Endothelial cell of umbilical vein (primary cell): ENCODE results near the gene RPL23. TPM values are rescaled to one million over a fixed set of nuclear protein-coding genes. Genes with fewer than 3 reads are reported as not detected.

Experiments used
- BruUV-seq: library from RNA; stranded (reverse); fragments of 400-500 nt; replicated peaks from 2 replicates; lab custom pipeline; 2021; lab: Mats Ljungman, UMichigan
- CTCF ChIA-PET: fragments of 300-600, 350-600 bp; sonication (Branson Sonifier 250); formaldehyde crosslinking; loops from one replicate; lab custom pipeline; 2021; ENCODE audit warnings: antibody characterized with exemption, inconsistent platforms; lab: Charles Lee
- POLR2A ChIA-PET: fragments of 300-600, 350-600 bp; sonication (Branson Sonifier 250); formaldehyde crosslinking; loops from one replicate; lab custom pipeline; 2021; ENCODE audit warnings: antibody characterized with exemption, inconsistent platforms; lab: Charles Lee
- DNase-seq: peaks from one replicate; pipeline ENCODE4 v3.0.0-alpha.2; 2011; ENCODE audit warnings: low read depth, low spot score
- FAIRE-seq: peaks from 2 replicates; lab custom pipeline; 2011; peaks lifted over from hg19 to GRCh38; lab: Jason Lieb, UNC
- H2AFZ ChIP-seq: 2 replicates; pipeline ENCODE4 v1.6.0; 2012; ENCODE audit warnings: low read depth, low read length, control low read depth, inconsistent platforms
- H3K27ac ChIP-seq: 2 replicates; pipeline ENCODE4 v1.5.1; 2011; ENCODE audit warnings: low read depth, mild to moderate bottlenecking, control low read depth, low read length, moderate library complexity; ENCODE audit not compliant: insufficient read depth
- H3K27me3 ChIP-seq, 2 experiments: 2 replicates each; pipeline versions ENCODE4 v1.6.0 to v1.6.1; 2011; ENCODE audit warnings: low read length in 2 of 2, mixed read lengths in 1 of 2; ENCODE audit not compliant: control insufficient read depth in 2 of 2, insufficient read depth in 2 of 2
- H3K36me3 ChIP-seq, 2 experiments: 2 replicates in 1 of 2; 3 replicates in 1 of 2; pipeline ENCODE4 v1.5.1; 2011; ENCODE audit warnings: low read length in 2 of 2, mild to moderate bottlenecking in 1 of 2, moderate library complexity in 1 of 2; ENCODE audit not compliant: control insufficient read depth in 2 of 2, insufficient read depth in 2 of 2; ENCODE audit errors: extremely low read depth in 1 of 2
- H3K4me1 ChIP-seq: 3 replicates; pipeline ENCODE4 v1.5.1; 2011; ENCODE audit warnings: mild to moderate bottlenecking, low read length; ENCODE audit not compliant: control insufficient read depth, insufficient read depth; ENCODE audit errors: extremely low read depth
- H3K4me2 ChIP-seq: 2 replicates; pipeline ENCODE4 v1.6.1; 2011; ENCODE audit warnings: low read length, control low read depth, mixed read lengths; ENCODE audit not compliant: insufficient read depth
- H3K4me3 ChIP-seq, 3 experiments: fragments of 200-600 bp in 1 of 3; sonication (generic), shearing (Covaris generic) in 1 of 3; replicated peaks in 1 of 3; 2 replicates each; pipeline ENCODE4 v1.5.1; 2011 to 2016; ENCODE audit warnings: control low read depth in 3 of 3, low read length in 3 of 3, mild to moderate bottlenecking in 2 of 3, inconsistent platforms in 1 of 3, low read depth in 1 of 3, moderate library complexity in 1 of 3; ENCODE audit not compliant: insufficient read depth in 1 of 3
- H3K79me2 ChIP-seq: 2 replicates; pipeline ENCODE4 v1.6.0; 2012; ENCODE audit warnings: low read length, inconsistent platforms; ENCODE audit not compliant: control insufficient read depth, insufficient read depth
- H3K9ac ChIP-seq: replicated peaks from 2 replicates; pipeline ENCODE3; 2011; ENCODE audit warnings: low read length, control low read depth; ENCODE audit not compliant: insufficient read depth; ENCODE audit errors: extremely low read depth
- H3K9me1 ChIP-seq: replicated peaks from 3 replicates; pipeline ENCODE4 v1.6.0; 2011; ENCODE audit warnings: mild to moderate bottlenecking, low read length; ENCODE audit not compliant: control insufficient read depth, insufficient read depth; ENCODE audit errors: extremely low read depth
- H3K9me3 ChIP-seq: replicated peaks from 2 replicates; pipeline ENCODE4 v1.5.1; 2012; ENCODE audit warnings: low read length, inconsistent platforms; ENCODE audit not compliant: control insufficient read depth, insufficient read depth
- H4K20me1 ChIP-seq: replicated peaks from 2 replicates; pipeline ENCODE3; 2011; ENCODE audit warnings: mild to moderate bottlenecking, low read length; ENCODE audit not compliant: control insufficient read depth, insufficient read depth; ENCODE audit errors: extremely low read depth
- EZH2 ChIP-seq: IDR thresholded peaks from 2 replicates; pipeline ENCODE4 v1.6.1; 2012; ENCODE audit warnings: borderline replicate concordance, low read depth, mild to moderate bottlenecking, moderate library complexity, low read length, inconsistent platforms; ENCODE audit not compliant: severe bottlenecking
- FOS ChIP-seq: IDR thresholded peaks from 2 replicates; pipeline ENCODE4 v1.6.1; 2011; ENCODE audit warnings: mild to moderate bottlenecking, low read length, moderate library complexity, borderline replicate concordance; ENCODE audit not compliant: insufficient read depth
- GATA2 ChIP-seq: IDR thresholded peaks from 2 replicates; pipeline ENCODE4 v1.7.0; 2011; ENCODE audit warnings: low read depth, mild to moderate bottlenecking, moderate library complexity, mixed read lengths, low read length; ENCODE audit not compliant: insufficient read length, insufficient read depth
- JUN ChIP-seq: IDR thresholded peaks from 2 replicates; pipeline ENCODE4 v1.6.1; 2011; ENCODE audit warnings: borderline replicate concordance, low read depth; ENCODE audit not compliant: insufficient read length, insufficient read depth
- MYC ChIP-seq: IDR thresholded peaks from one replicate; pipeline ENCODE4 v1.6.1; 2011; ENCODE audit warnings: mild to moderate bottlenecking, low read depth, low read length
- POLR2A ChIP-seq: IDR thresholded peaks from 2 replicates; pipeline ENCODE4 v1.6.1; 2012; ENCODE audit warnings: low read depth, mild to moderate bottlenecking, control low read depth, low read length
- POLR2AphosphoS5 ChIP-seq: IDR thresholded peaks from 2 replicates; pipeline ENCODE4 v1.6.1; 2012; ENCODE audit warnings: low read depth, mild to moderate bottlenecking, control low read depth, low read length, moderate library complexity; ENCODE audit not compliant: insufficient read depth
- dilution Hi-C: fragments of 300-500 bp; cut with MboI; formaldehyde crosslinking; loops from one replicate; pipeline ENCODE4 v1.15.0; 2019; ENCODE audit warnings: low sequenced_read_pairs; ENCODE audit not compliant: extremely low pct_ligation_motif_present
- intact Hi-C: fragments of 100-400 bp; cut with micrococcal nuclease; formaldehyde crosslinking; loops from one replicate; pipeline ENCODE4 v1.10.0; 2022
- polyA plus RNA-seq, 4 experiments: library from polyadenylated mRNA; depleted of rRNA in 3 of 4; stranded (reverse) in 3 of 4; unstranded in 1 of 4; fragments of >200 nt; gene quantifications; 2 replicates each; pipeline versions ENCODE4 v1.2.1 to v1.2.3, GENCODE V29; 2011 to 2012; ENCODE audit warnings: missing spikeins in 1 of 4
- total RNA-seq: library from RNA; stranded (reverse); gene quantifications from 2 replicates; pipeline ENCODE4 v1.2.3, GENCODE V29; 2021
- TF ChIP-seq, protein P1 (sequence below): IDR thresholded peaks from 2 replicates; pipeline ENCODE4 v1.6.1; 2011; ENCODE audit not compliant: insufficient read depth, insufficient read length
- TF ChIP-seq, protein P2 (sequence below), 2 donors: IDR thresholded peaks; 1 replicate in 1 of 2; 2 replicates in 1 of 2; pipeline ENCODE4 v1.5.1; 2011; ENCODE audit warnings: low read length in 2 of 2, mild to moderate bottlenecking in 2 of 2, moderate library complexity in 2 of 2, control low read depth in 1 of 2, inconsistent platforms in 1 of 2, low read depth in 1 of 2; ENCODE audit not compliant: insufficient read depth in 1 of 2; ENCODE audit errors: extremely low read depth in 1 of 2

Gene RPL23
- total and polyA plus RNA-seq, 2 donors (not counting 3 experiments of a cell fraction or from before 2014, with no cell fraction given): 1,292 to 1,847 TPM

DNA sequence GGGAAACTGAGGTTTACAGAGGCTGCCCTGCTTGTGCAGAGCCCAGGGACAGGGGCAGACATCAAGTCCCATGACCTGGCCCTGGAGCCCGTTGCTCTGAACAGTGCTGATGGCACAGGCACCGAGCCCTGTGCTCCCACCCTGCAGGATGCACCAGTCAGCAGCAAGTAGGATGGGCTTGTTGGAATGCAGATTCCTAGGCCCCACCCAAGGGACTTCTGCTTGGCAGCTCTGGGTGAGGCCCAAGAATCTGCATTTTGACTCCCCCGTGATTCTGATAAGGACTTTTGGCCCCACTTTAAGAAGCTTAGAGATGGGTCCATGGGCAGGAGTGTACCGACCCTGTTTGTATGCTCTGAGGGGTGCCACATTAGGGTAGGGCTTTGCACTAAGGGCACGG lies 39.6 kb upstream of the RPL23 start:
- no peaks in the 10 kb centered on the region for H4K20me1 ChIP-seq
- peaks cover 37% of the 10 kb centered on the region for H3K4me1 ChIP-seq
- H3K36me3 ChIP-seq: peaks cover 6 to 34% of the 10 kb centered on the region in 2 experiments
- no peak overlapping the region for H3K4me3 ChIP-seq
- no peak for TF ChIP-seq GATA2
- no peak for TF ChIP-seq JUN
- TF ChIP-seq, protein P1, sequence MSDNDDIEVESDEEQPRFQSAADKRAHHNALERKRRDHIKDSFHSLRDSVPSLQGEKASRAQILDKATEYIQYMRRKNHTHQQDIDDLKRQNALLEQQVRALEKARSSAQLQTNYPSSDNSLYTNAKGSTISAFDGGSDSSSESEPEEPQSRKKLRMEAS: no peak
- TF ChIP-seq, protein P2, sequence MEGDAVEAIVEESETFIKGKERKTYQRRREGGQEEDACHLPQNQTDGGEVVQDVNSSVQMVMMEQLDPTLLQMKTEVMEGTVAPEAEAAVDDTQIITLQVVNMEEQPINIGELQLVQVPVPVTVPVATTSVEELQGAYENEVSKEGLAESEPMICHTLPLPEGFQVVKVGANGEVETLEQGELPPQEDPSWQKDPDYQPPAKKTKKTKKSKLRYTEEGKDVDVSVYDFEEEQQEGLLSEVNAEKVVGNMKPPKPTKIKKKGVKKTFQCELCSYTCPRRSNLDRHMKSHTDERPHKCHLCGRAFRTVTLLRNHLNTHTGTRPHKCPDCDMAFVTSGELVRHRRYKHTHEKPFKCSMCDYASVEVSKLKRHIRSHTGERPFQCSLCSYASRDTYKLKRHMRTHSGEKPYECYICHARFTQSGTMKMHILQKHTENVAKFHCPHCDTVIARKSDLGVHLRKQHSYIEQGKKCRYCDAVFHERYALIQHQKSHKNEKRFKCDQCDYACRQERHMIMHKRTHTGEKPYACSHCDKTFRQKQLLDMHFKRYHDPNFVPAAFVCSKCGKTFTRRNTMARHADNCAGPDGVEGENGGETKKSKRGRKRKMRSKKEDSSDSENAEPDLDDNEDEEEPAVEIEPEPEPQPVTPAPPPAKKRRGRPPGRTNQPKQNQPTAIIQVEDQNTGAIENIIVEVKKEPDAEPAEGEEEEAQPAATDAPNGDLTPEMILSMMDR (IDR thresholded peaks at IDR 0.05; ENCODE audit: extremely low read depth in 1 of 2, insufficient read depth in 1 of 2, low read depth in 1 of 2, low read length in 2 of 2): no peak
- no peak for TF ChIP-seq POLR2A
- no peak for TF ChIP-seq MYC
- no peak for TF ChIP-seq EZH2
- TF ChIP-seq FOS: no peak
- TF ChIP-seq POLR2AphosphoS5: no peak
- no peak overlapping the region for H3K9ac ChIP-seq
- no peak overlapping the region for H3K27ac ChIP-seq
- DNase-seq (no peak), FAIRE-seq (no peak)
- BruUV-seq: no TSS peak
- H2AFZ ChIP-seq: no peak overlapping the region
- ChIA-PET POLR2A (interaction anchor here (0.8 kb wide), 1 partner anchor 23 kb away, joined by 3 read pairs; the partner anchor contains the start of gene LASP1), CTCF (interaction anchor here (0.8 to 1.9 kb wide), 6 partner anchors 8 to 260 kb away, joined by 3 to 7 read pairs (median 4); partner anchors contain the start of gene LASP1)
- H3K9me1 ChIP-seq: no peaks in the 10 kb centered on the region
- H3K4me2 ChIP-seq: no peak overlapping the region
- intact Hi-C loops: no loop called here
- H3K79me2 ChIP-seq: peaks cover 19% of the 10 kb centered on the region
- no peaks in the 10 kb centered on the region for H3K9me3 ChIP-seq
- H3K27me3 ChIP-seq: no peaks in the 10 kb centered on the region
- dilution Hi-C loops: no loop called here
